C4-2B (cell line): ENCODE data around the gene GARRE1.

Source experiments
- H3K27ac ChIP-seq: fragments of 450-650 bp; 2 replicates; pipeline ENCODE4 v1.5.1; 2017
- ZFX ChIP-seq: fragments of 450-650 bp; IDR thresholded peaks from 2 replicates; pipeline ENCODE4 v1.6.1; 2017
- TF ChIP-seq, protein P1 (sequence below): fragments of 450-650 bp; conservative IDR thresholded peaks from 2 replicates; pipeline ENCODE4 v1.5.1; 2017; ENCODE audit warnings: mild to moderate bottlenecking

Gene GARRE1

DNA sequence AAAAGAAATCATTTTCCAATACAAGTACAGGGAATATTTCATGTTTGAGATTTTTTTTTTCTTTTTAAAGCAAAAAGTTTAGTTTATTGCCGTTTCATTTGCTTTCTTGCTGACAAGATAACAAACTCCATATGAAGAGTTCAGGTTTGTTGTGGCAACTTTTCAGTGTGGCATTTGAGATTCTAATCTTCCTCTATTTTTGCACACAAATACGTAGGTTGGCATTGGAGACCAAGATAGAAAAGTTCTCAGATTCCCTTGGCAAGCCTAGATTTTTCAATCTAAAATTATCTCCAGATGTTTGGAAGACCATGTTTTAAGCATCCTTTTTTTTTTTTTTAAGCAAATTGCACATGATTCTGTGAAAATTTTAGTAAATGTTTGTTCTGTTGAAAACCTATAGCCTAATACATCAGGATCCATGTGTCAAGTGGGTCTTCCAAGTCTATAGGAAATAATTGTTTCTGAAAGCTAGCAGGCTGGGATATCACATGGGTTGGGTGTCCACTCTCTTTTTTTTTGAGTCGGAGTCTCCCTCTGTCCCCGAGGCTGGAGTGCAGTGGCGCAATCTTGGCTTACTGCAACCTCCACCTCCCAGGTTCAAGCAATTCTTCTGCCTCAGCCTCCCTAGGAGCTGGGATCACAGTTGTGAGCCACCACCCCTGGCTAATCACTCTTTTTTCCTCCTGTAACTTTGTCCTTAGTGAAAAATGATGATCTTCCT, 2.6 kb downstream of the GARRE1 start:
- H3K27ac ChIP-seq = no peak overlapping the region
- TF ChIP-seq ZFX = no peak
- TF ChIP-seq, protein P1, sequence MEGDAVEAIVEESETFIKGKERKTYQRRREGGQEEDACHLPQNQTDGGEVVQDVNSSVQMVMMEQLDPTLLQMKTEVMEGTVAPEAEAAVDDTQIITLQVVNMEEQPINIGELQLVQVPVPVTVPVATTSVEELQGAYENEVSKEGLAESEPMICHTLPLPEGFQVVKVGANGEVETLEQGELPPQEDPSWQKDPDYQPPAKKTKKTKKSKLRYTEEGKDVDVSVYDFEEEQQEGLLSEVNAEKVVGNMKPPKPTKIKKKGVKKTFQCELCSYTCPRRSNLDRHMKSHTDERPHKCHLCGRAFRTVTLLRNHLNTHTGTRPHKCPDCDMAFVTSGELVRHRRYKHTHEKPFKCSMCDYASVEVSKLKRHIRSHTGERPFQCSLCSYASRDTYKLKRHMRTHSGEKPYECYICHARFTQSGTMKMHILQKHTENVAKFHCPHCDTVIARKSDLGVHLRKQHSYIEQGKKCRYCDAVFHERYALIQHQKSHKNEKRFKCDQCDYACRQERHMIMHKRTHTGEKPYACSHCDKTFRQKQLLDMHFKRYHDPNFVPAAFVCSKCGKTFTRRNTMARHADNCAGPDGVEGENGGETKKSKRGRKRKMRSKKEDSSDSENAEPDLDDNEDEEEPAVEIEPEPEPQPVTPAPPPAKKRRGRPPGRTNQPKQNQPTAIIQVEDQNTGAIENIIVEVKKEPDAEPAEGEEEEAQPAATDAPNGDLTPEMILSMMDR = no peak

DNA sequence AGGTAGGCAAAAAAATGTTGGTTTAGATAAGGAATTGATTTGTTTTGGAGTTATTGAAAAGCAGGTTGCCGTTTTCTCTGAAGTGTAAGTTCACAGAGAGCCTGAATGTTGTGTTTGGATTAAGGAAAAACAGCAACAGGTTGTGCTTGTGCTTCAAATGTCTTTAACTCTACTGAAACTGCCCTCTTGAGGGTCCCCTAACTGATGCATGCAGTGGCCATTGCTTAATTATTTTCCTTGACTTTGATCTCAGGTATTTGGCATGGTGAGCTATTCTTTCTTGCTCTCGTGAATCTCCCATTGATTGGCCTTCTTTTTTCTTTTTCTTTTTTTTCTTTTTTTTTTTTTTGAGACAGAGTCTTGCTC, 3.2 kb downstream of the GARRE1 start:
- TF ChIP-seq, protein P1 = no peak
- no peak overlapping the region for H3K27ac ChIP-seq

DNA sequence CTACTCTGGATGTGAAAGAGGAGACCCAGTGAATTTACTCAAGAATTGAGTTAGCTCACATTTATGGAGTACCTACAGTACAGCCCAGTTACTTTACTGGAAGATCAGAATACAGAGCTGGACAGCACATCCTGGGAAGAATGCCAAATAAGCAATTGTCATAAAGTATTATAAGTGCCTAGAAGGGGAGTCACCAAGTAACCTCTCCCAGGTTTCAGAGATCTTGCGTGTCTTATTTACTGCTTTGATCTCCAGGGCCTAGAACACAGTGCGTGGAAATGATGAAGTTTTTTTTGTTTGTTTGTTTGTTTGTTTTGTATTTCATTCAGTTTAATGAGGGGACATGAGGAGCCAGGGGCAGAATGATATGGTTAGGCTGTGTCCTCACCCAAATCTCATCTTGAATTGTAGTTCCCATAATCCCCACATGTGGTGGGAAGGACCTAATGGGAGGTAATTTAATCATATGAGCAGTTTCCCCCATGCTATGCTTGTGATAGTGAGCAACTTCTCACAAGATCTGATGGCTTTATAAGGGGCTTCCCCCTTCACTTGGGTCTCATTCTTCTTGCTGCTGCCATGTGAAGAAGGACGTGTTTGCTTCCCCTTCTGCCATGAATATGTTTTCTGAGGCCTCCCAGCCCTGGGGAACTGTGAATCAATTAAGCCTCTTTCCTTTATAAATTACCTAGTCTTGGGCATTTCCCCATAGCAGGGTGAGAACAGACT, 5.2 kb downstream of the GARRE1 start:
- no peak for TF ChIP-seq ZFX
- TF ChIP-seq, protein P1 = no peak
- no peak overlapping the region for H3K27ac ChIP-seq

DNA sequence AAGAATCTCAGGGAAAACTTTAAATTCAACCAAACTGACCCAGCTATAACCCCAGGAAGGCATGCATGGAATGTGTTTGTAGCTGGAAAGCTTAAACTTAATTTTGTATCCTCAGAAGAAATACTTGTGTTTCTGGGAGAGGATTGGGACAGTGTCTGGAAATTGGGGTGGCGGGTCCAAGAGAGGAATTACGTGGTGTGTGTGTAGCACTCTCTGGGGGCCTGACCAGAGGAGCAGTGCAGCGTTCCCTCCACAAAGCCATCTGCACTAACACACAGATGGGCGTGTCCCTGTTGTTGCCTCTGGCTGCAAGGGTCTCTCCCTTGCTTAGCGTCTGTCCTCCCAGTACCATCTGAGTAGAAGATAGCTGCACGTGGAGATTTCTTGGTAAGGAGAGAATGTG, 6.4 kb downstream of the GARRE1 start:
- H3K27ac ChIP-seq = no peak overlapping the region
- TF ChIP-seq, protein P1 = no peak
- no peak for TF ChIP-seq ZFX

DNA sequence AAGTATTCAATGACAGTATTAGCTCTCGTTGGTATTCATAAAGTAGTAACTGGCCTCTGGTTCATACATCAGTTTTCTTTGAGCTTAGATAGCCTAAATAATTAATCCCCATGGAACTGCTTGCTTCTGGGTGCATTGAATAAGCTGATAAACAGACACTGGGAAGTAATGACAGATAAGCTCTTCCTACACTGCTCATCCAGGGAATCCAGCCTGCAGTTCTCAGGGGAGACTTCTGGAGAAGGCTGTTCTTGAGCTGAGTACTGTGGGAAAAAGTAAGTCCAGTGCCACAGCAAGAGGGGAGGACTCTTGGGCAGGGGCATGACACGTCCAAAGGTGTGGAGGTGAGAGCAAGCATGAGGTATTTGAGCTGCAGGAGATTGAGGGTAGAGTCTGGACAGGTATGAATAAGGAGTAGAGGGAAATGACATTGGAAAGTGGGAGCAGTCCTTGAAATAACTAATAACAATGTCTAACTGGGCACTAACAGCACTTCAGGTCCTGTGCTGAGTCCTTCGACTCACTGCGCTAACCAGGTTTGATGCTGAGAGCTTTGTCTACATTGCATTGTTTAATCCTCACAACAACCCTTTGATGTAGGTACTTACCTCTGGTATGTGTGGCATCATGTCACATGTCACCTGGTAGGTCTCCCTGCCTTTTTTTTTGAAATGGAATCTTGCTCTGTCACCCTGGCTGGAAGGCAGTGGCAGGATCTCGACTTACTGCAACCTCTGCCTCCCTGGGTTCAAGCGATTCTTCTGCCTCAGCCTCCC, 7.2 kb downstream of the GARRE1 start:
- TF ChIP-seq ZFX = no peak
- TF ChIP-seq, protein P1 = no peak
- H3K27ac ChIP-seq = no peak overlapping the region

DNA sequence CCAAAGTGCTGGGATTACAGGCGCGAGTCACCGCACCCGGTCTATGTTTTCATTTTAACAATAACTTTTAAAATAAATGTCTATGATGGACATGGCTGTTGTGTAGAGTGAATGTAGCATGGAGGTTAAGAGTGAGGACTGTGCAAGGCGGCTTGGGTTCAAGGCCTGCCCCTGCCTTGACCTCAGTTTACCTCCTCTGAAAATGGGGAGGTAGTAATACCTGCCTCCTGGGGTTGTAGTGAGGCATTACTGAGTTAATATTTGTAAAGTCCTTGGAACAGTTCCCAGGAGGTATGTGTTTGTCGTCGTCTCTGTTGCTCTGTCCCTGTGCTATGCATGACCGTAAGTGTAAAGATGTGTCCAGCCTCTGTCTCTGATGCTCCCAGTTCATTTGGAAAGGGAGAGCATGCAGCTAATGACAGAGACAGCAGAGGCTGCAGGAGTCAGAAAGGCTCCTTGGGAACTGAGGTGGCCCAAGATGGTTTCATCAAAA, 9.4 kb downstream of the GARRE1 start:
- TF ChIP-seq ZFX = no peak
- TF ChIP-seq, protein P1 = no peak
- H3K27ac ChIP-seq = no peak overlapping the region
